Activated CD8-positive, alpha-beta memory T cell treated with anti-CD3 and anti-CD28 coated beads for 4 hours (primary cell): ENCODE data around the gene GAPDHS.
A peak's percentile ranks its signal among the peaks of the same experiment; 100 is the strongest.

Experiments used
- DNase-seq, 2 donors: peaks; one replicate each; pipeline ENCODE4 v3.0.0-alpha.2; 2020; ENCODE audit warnings: low read depth in 2 of 2

Gene GAPDHS

GRCh38 chr19:35510626-35510964 lies 22.7 kb upstream of the GAPDHS start:
- no peak for DNase-seq

- DNase-seq, result no peak
These were observed 21.9 kb upstream of the GAPDHS start for GRCh38 chr19:35511337-35511736.

- no peak for DNase-seq
These were observed 20.2 kb upstream of the GAPDHS start for GRCh38 chr19:35512831-35513627.

GRCh38 chr19:35513628-35514281 lies 19.5 kb upstream of the GAPDHS start, which contains the start of gene DMKN:
TSS of gene DMKN (minus strand) at chr19:35513649. CDS start at chr19:35513475, 174 bp downstream.
- DNase-seq, result no peak

GRCh38 chr19:35514282-35514809 lies 18.9 kb upstream of the GAPDHS start:
- no peak for DNase-seq

- DNase-seq, result no peak
These were observed 16.9 kb upstream of the GAPDHS start for GRCh38 chr19:35516310-35516709.

GRCh38 chr19:35517342-35517741 lies 15.9 kb upstream of the GAPDHS start:
- no peak for DNase-seq

GRCh38 chr19:35518313-35518712 lies 14.9 kb upstream of the GAPDHS start:
- no peak for DNase-seq

- DNase-seq, result no peak
These were observed 14.0 kb upstream of the GAPDHS start for GRCh38 chr19:35519291-35519690.

- no peak for DNase-seq
These were observed 12.0 kb upstream of the GAPDHS start for GRCh38 chr19:35521124-35521743.

GRCh38 chr19:35522745-35523327 lies 10.4 kb upstream of the GAPDHS start:
- DNase-seq, result no peak

- no peak for DNase-seq
These were observed 8.9 kb upstream of the GAPDHS start for GRCh38 chr19:35524181-35524837.

GRCh38 chr19:35525873-35526272 lies 7.4 kb upstream of the GAPDHS start:
- no peak for DNase-seq

- no peak for DNase-seq
These were observed 4.8 kb upstream of the GAPDHS start, which contains the start of gene SBSN for GRCh38 chr19:35528218-35529038. TSS of gene SBSN (minus strand) at chr19:35528311. CDS start at chr19:35528281, 30 bp downstream.

- DNase-seq, result no peak
These were observed 3.7 kb upstream of the GAPDHS start for GRCh38 chr19:35529241-35530218.

- no peak for DNase-seq
These were observed 2.0 kb upstream of the GAPDHS start for GRCh38 chr19:35531291-35531690.

GRCh38 chr19:35533822-35534392 lies 651 bp downstream of the GAPDHS start:
- peak in 1 of 2 donors; percentile 14 for DNase-seq

GRCh38 chr19:35534803-35535480 lies 1.7 kb downstream of the GAPDHS start:
- DNase-seq, result no peak

- DNase-seq, result no peak
These were observed 6.1 kb downstream of the GAPDHS start for GRCh38 chr19:35539314-35539713.
